Thyroid gland (tissue), 4 donors: Measurements from ENCODE around the gene NAV2. TPM values are rescaled to one million over a fixed set of nuclear protein-coding genes. Genes with fewer than 3 reads are reported as not detected.

Experiments used
- DNase-seq, 2 donors: peaks; one replicate each; pipeline ENCODE4 v3.0.0-alpha.2; 2019
- H3K27ac ChIP-seq, 3 donors: fragments of 200-600 bp; sonication (generic); 1 replicate in 2 of 3; 2 replicates in 1 of 3; pipeline ENCODE4 v1.5.1; 2016 to 2019; ENCODE audit warnings: mild to moderate bottlenecking in 1 of 3, moderate library complexity in 1 of 3
- H3K27me3 ChIP-seq: fragments of 200-600 bp; sonication (generic); one replicate; pipeline ENCODE4 v1.5.1; 2019
- H3K36me3 ChIP-seq, 2 donors: fragments of 200-600 bp; sonication (generic); one replicate each; pipeline ENCODE4 v1.5.1; 2016 to 2019
- H3K4me1 ChIP-seq, 2 donors: fragments of 200-600 bp; sonication (generic); one replicate each; pipeline ENCODE4 v1.5.1; 2017 to 2019
- H3K4me3 ChIP-seq, 3 donors: fragments of 200-600 bp; sonication (generic); replicated peaks in 1 of 3; 1 replicate in 2 of 3; 2 replicates in 1 of 3; pipeline ENCODE4 v1.5.1; 2016; ENCODE audit warnings: mild to moderate bottlenecking in 1 of 3
- H3K9me3 ChIP-seq: fragments of 200-600 bp; sonication (generic); one replicate; pipeline ENCODE4 v1.5.1; 2017
- POLR2A ChIP-seq, 2 donors: fragments of 450-650 bp; IDR thresholded peaks; one replicate each; pipeline ENCODE4 v1.6.1; 2017; ENCODE audit warnings: antibody characterized with exemption in 2 of 2, mild to moderate bottlenecking in 2 of 2, moderate library complexity in 1 of 2
- WGBS, 2 donors: methylation state at CpG; one replicate each; pipeline ENCODE4 v1.1.5; 2017; 5-methylcytosine and 5-hydroxymethylcytosine counted together
- intact Hi-C: fragments of 100-400 bp; cut with DNase I; formaldehyde crosslinking; loops from one replicate; pipeline ENCODE4 v1.15.1; 2023
- total RNA-seq, 4 donors: library from RNA; depleted of rRNA; stranded (reverse); fragments of >200 nt; gene quantifications; one replicate each; pipeline ENCODE4 v1.2.3, GENCODE V29; 2016
- TF ChIP-seq, protein P1 (sequence below), 6 experiments: fragments of 200-600 bp in 3 of 6; fragments of 450-650 bp in 3 of 6; sonication (generic) in 3 of 6; IDR thresholded peaks; one replicate each; pipeline ENCODE4 v1.5.1; 2016 to 2019; ENCODE audit warnings: antibody characterized with exemption in 6 of 6, mild to moderate bottlenecking in 2 of 6, inconsistent platforms in 1 of 6, moderate library complexity in 1 of 6

NAV2 gene
- total RNA-seq, 4 donors from 2014 or later, result 34.8 to 88.6 (median 54.5) TPM

DNA sequence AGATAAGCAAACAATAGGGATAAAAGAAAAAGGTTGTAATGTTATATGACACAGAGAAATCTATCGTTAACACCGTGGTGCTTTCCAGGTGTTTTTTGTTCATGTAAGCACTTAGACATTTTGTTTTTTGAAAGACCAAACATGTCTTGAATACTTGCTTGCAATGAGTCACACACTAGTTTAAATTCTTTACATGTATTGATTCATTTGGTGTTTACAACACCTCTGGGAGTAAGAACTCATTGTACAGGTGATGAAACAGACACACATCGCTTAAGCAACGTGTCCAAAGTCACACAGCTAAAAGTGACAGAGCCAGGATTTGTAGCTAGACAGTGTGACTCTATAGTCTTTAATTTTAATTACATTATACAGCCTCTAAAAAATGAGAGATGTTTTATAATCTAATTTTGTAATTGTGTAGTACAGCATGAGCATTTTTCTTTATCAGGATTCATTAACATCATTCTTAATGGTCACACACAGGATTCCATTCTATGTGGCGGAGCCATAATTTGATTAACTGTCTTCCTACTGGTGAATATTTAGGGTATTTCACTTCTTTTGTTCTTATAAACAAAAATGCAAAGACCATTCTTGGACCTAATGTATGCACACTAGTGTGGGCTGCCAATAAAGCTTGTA is 298.8 kb downstream of the NAV2 start:
- H3K4me3 ChIP-seq, result no peak overlapping the region
- no peaks in the 10 kb centered on the region for H3K27me3 ChIP-seq
- H3K4me1 ChIP-seq, result peaks cover 15 to 36% of the 10 kb centered on the region in 2 donors
- no peak for TF ChIP-seq POLR2A (IDR thresholded peaks at IDR 0.05)
- TF ChIP-seq, protein P1, sequence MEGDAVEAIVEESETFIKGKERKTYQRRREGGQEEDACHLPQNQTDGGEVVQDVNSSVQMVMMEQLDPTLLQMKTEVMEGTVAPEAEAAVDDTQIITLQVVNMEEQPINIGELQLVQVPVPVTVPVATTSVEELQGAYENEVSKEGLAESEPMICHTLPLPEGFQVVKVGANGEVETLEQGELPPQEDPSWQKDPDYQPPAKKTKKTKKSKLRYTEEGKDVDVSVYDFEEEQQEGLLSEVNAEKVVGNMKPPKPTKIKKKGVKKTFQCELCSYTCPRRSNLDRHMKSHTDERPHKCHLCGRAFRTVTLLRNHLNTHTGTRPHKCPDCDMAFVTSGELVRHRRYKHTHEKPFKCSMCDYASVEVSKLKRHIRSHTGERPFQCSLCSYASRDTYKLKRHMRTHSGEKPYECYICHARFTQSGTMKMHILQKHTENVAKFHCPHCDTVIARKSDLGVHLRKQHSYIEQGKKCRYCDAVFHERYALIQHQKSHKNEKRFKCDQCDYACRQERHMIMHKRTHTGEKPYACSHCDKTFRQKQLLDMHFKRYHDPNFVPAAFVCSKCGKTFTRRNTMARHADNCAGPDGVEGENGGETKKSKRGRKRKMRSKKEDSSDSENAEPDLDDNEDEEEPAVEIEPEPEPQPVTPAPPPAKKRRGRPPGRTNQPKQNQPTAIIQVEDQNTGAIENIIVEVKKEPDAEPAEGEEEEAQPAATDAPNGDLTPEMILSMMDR (IDR thresholded peaks at IDR 0.05), result no peak
- WGBS, 2 donors, result 90 to 92% methylated on average over 5 of the region's 5 CpGs
- H3K36me3 ChIP-seq, result no peaks in the 10 kb centered on the region
- no peaks in the 10 kb centered on the region for H3K9me3 ChIP-seq
- no peak overlapping the region for H3K27ac ChIP-seq
- no peak for DNase-seq
- intact Hi-C loops, result no loop called here

DNA sequence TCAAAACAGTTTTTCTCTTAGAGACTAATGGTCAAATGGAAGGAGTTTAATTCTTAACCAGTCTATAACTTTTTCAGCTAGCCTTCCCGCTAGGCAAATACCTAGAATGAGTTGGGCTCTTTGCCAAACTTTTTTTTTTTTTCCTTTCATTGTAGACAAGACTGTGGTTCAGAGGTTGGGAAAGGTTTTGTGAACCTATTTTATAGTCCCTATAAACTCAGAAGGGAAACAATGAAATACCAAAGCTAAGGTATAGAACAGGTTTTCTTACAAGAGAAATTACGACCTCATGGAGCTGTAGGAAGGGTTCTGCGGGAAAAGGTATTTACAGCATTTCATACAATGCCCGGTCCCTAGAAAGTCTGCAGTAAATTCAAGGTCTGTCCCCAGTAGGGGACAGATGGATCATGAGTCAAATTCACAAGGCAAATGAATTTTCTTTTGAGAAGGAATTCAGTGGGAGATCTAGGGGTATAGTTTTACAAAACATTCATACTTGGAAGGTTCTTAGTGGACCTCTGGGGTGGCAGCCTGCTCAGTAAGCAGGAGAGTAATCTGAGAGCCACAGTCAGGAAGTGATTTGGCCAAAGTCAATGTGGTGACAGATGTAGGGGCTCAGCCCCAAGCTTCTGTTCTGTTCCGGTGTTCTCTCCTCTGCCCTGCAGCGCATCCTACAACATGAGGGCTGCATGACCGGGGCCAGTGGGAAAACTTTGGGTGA is 300.9 kb downstream of the NAV2 start:
- no peaks in the 10 kb centered on the region for H3K36me3 ChIP-seq
- H3K9me3 ChIP-seq, result no peaks in the 10 kb centered on the region
- peaks cover 0 to 16% of the 10 kb centered on the region in 2 donors for H3K4me1 ChIP-seq
- no peak for DNase-seq
- intact Hi-C loops, result no loop called here
- H3K27ac ChIP-seq, result peak overlapping the region in 2 of 3 donors; percentile 7 to 27
- TF ChIP-seq, protein P1 (IDR thresholded peaks at IDR 0.05), result no peak
- TF ChIP-seq POLR2A (IDR thresholded peaks at IDR 0.05), result no peak
- H3K27me3 ChIP-seq, result no peaks in the 10 kb centered on the region
- 70 to 71% methylated on average over 7 of the region's 7 CpGs for WGBS, 2 donors
- no peak overlapping the region for H3K4me3 ChIP-seq

DNA sequence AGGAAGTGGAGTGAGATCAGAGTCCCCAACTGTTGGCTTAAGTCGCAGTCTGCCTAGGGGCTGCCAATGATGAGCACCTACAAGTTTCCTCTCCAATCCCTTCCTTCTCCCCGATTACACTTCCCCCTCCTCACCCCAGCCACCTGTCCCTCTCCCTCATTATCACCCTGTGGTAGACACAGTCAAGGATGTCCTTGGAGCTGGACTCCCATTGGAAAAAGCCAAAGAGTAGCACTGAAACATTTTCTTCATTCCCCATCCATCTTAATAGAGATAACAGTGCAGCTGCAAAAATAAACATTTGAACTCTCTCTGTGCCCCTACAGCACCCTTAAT is 301.4 kb downstream of the NAV2 start:
- Histone ChIP-seq H3K36me3 (no peaks in the 10 kb centered on the region), H3K4me3 (no peak overlapping the region), H3K27me3 (no peaks in the 10 kb centered on the region), H3K4me1 (peaks cover 0 to 11% of the 10 kb centered on the region in 2 donors), H3K9me3 (no peaks in the 10 kb centered on the region), H3K27ac (peak overlapping the region in 2 of 3 donors; percentile 7 to 27)
- intact Hi-C loops, result no loop called here
- TF ChIP-seq, protein P1 (IDR thresholded peaks at IDR 0.05), result no peak
- TF ChIP-seq POLR2A (IDR thresholded peaks at IDR 0.05), result no peak
- DNase-seq, result no peak
- WGBS, 2 donors, result 44 to 47% methylated on average over 2 of the region's 2 CpGs

DNA sequence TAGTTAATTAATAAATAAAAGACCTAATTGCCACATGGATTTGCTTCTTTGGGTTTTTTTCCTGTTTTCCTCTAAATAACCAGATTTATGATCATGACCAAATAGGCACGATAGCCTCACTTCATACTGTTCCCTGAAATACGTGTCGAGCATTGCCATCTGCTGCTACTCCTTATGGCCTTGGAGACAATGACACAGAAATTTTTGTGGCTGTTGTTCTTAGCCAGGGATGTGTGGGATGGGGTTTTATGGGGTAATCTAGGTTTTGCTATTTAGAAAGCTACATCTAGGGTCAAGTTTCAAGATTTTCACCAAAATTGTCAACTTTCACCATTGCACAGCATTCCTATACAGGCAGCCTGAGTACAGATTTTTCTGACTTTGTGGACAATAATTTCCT is 302.5 kb downstream of the NAV2 start:
- H3K36me3 ChIP-seq, result no peaks in the 10 kb centered on the region
- peaks cover 0 to 7% of the 10 kb centered on the region in 2 donors for H3K4me1 ChIP-seq
- no peak for DNase-seq
- intact Hi-C loops, result no loop called here
- TF ChIP-seq POLR2A (IDR thresholded peaks at IDR 0.05), result no peak
- TF ChIP-seq, protein P1 (IDR thresholded peaks at IDR 0.05), result no peak
- H3K9me3 ChIP-seq, result no peaks in the 10 kb centered on the region
- 95 to 96% methylated on average over 3 of the region's 3 CpGs for WGBS, 2 donors
- H3K4me3 ChIP-seq, result no peak overlapping the region
- H3K27ac ChIP-seq, result no peak overlapping the region
- no peaks in the 10 kb centered on the region for H3K27me3 ChIP-seq
